NCI-H1048 (cell line): ENCODE data around the gene TRUB1.

Experiments used
- DNase-seq: peaks from one replicate; lab custom pipeline; 2025; lab: John Stamatoyannopoulos, UW

Gene TRUB1

GRCh38 chr10:114975091-114975490 is 37.1 kb downstream of the TRUB1 start:
- DNase-seq: no peak

- no peak for DNase-seq
Measured at GRCh38 chr10:114982989-114983388, 45.0 kb downstream of the TRUB1 start.

- no peak for DNase-seq
Measured at GRCh38 chr10:114987995-114988394, 50.0 kb downstream of the TRUB1 start.

GRCh38 chr10:114990586-114990985 is 52.6 kb downstream of the TRUB1 start:
- no peak for DNase-seq

- no peak for DNase-seq
Measured at GRCh38 chr10:114990991-114991390, 53.0 kb downstream of the TRUB1 start.

GRCh38 chr10:114992189-114992775 is 54.3 kb downstream of the TRUB1 start:
- DNase-seq: no peak

- no peak for DNase-seq
Measured at GRCh38 chr10:114995468-114996247, 57.7 kb downstream of the TRUB1 start.

- no peak for DNase-seq
Measured at GRCh38 chr10:114996542-114996941, 58.5 kb downstream of the TRUB1 start.

- no peak for DNase-seq
Measured at GRCh38 chr10:114998993-114999392, 61.0 kb downstream of the TRUB1 start.

- DNase-seq: no peak
Measured at GRCh38 chr10:115001506-115002381, 63.7 kb downstream of the TRUB1 start.

GRCh38 chr10:115003396-115003795 is 65.4 kb downstream of the TRUB1 start:
- no peak for DNase-seq

- no peak for DNase-seq
Measured at GRCh38 chr10:115004236-115004862, 66.4 kb downstream of the TRUB1 start.

- no peak for DNase-seq
Measured at GRCh38 chr10:115005771-115006170, 67.8 kb downstream of the TRUB1 start.

- no peak for DNase-seq
Measured at GRCh38 chr10:115018185-115018931, 80.4 kb downstream of the TRUB1 start.

GRCh38 chr10:115020449-115020848 is 82.5 kb downstream of the TRUB1 start:
- no peak for DNase-seq

- DNase-seq: no peak
Measured at GRCh38 chr10:115022733-115023132, 84.7 kb downstream of the TRUB1 start.

GRCh38 chr10:115023715-115024114 is 85.7 kb downstream of the TRUB1 start:
- DNase-seq: no peak

GRCh38 chr10:115024371-115024770 is 86.4 kb downstream of the TRUB1 start:
- no peak for DNase-seq

GRCh38 chr10:115026056-115026745 is 88.2 kb downstream of the TRUB1 start:
- no peak for DNase-seq

GRCh38 chr10:115026746-115027140 is 88.7 kb downstream of the TRUB1 start:
- no peak for DNase-seq
